Endothelial cell of umbilical vein (primary cell): ENCODE data around the gene POLR2F. TPM values are rescaled to one million over a fixed set of nuclear protein-coding genes. Genes with fewer than 3 reads are reported as not detected.

Experiments used
- BruUV-seq: library from RNA; stranded (reverse); fragments of 400-500 nt; replicated peaks from 2 replicates; lab custom pipeline; 2021; lab: Mats Ljungman, UMichigan
- CTCF ChIA-PET: fragments of 300-600, 350-600 bp; sonication (Branson Sonifier 250); formaldehyde crosslinking; loops from one replicate; lab custom pipeline; 2021; ENCODE audit warnings: antibody characterized with exemption, inconsistent platforms; lab: Charles Lee
- POLR2A ChIA-PET: fragments of 300-600, 350-600 bp; sonication (Branson Sonifier 250); formaldehyde crosslinking; loops from one replicate; lab custom pipeline; 2021; ENCODE audit warnings: antibody characterized with exemption, inconsistent platforms; lab: Charles Lee
- DNase-seq: peaks from one replicate; pipeline ENCODE4 v3.0.0-alpha.2; 2011; ENCODE audit warnings: low read depth, low spot score
- FAIRE-seq: peaks from 2 replicates; lab custom pipeline; 2011; peaks lifted over from hg19 to GRCh38; lab: Jason Lieb, UNC
- H2AFZ ChIP-seq: 2 replicates; pipeline ENCODE4 v1.6.0; 2012; ENCODE audit warnings: low read depth, low read length, control low read depth, inconsistent platforms
- H3K27ac ChIP-seq: 2 replicates; pipeline ENCODE4 v1.5.1; 2011; ENCODE audit warnings: low read depth, mild to moderate bottlenecking, control low read depth, low read length, moderate library complexity; ENCODE audit not compliant: insufficient read depth
- H3K27me3 ChIP-seq, 2 experiments: 2 replicates each; pipeline versions ENCODE4 v1.6.0 to v1.6.1; 2011; ENCODE audit warnings: low read length in 2 of 2, mixed read lengths in 1 of 2; ENCODE audit not compliant: control insufficient read depth in 2 of 2, insufficient read depth in 2 of 2
- H3K36me3 ChIP-seq, 2 experiments: 2 replicates in 1 of 2; 3 replicates in 1 of 2; pipeline ENCODE4 v1.5.1; 2011; ENCODE audit warnings: low read length in 2 of 2, mild to moderate bottlenecking in 1 of 2, moderate library complexity in 1 of 2; ENCODE audit not compliant: control insufficient read depth in 2 of 2, insufficient read depth in 2 of 2; ENCODE audit errors: extremely low read depth in 1 of 2
- H3K4me1 ChIP-seq: 3 replicates; pipeline ENCODE4 v1.5.1; 2011; ENCODE audit warnings: mild to moderate bottlenecking, low read length; ENCODE audit not compliant: control insufficient read depth, insufficient read depth; ENCODE audit errors: extremely low read depth
- H3K4me2 ChIP-seq: 2 replicates; pipeline ENCODE4 v1.6.1; 2011; ENCODE audit warnings: low read length, control low read depth, mixed read lengths; ENCODE audit not compliant: insufficient read depth
- H3K4me3 ChIP-seq, 3 experiments: fragments of 200-600 bp in 1 of 3; sonication (generic), shearing (Covaris generic) in 1 of 3; replicated peaks in 1 of 3; 2 replicates each; pipeline ENCODE4 v1.5.1; 2011 to 2016; ENCODE audit warnings: control low read depth in 3 of 3, low read length in 3 of 3, mild to moderate bottlenecking in 2 of 3, inconsistent platforms in 1 of 3, low read depth in 1 of 3, moderate library complexity in 1 of 3; ENCODE audit not compliant: insufficient read depth in 1 of 3
- H3K79me2 ChIP-seq: 2 replicates; pipeline ENCODE4 v1.6.0; 2012; ENCODE audit warnings: low read length, inconsistent platforms; ENCODE audit not compliant: control insufficient read depth, insufficient read depth
- H3K9ac ChIP-seq: replicated peaks from 2 replicates; pipeline ENCODE3; 2011; ENCODE audit warnings: low read length, control low read depth; ENCODE audit not compliant: insufficient read depth; ENCODE audit errors: extremely low read depth
- H3K9me1 ChIP-seq: replicated peaks from 3 replicates; pipeline ENCODE4 v1.6.0; 2011; ENCODE audit warnings: mild to moderate bottlenecking, low read length; ENCODE audit not compliant: control insufficient read depth, insufficient read depth; ENCODE audit errors: extremely low read depth
- H3K9me3 ChIP-seq: replicated peaks from 2 replicates; pipeline ENCODE4 v1.5.1; 2012; ENCODE audit warnings: low read length, inconsistent platforms; ENCODE audit not compliant: control insufficient read depth, insufficient read depth
- H4K20me1 ChIP-seq: replicated peaks from 2 replicates; pipeline ENCODE3; 2011; ENCODE audit warnings: mild to moderate bottlenecking, low read length; ENCODE audit not compliant: control insufficient read depth, insufficient read depth; ENCODE audit errors: extremely low read depth
- EZH2 ChIP-seq: IDR thresholded peaks from 2 replicates; pipeline ENCODE4 v1.6.1; 2012; ENCODE audit warnings: borderline replicate concordance, low read depth, mild to moderate bottlenecking, moderate library complexity, low read length, inconsistent platforms; ENCODE audit not compliant: severe bottlenecking
- FOS ChIP-seq: IDR thresholded peaks from 2 replicates; pipeline ENCODE4 v1.6.1; 2011; ENCODE audit warnings: mild to moderate bottlenecking, low read length, moderate library complexity, borderline replicate concordance; ENCODE audit not compliant: insufficient read depth
- GATA2 ChIP-seq: IDR thresholded peaks from 2 replicates; pipeline ENCODE4 v1.7.0; 2011; ENCODE audit warnings: low read depth, mild to moderate bottlenecking, moderate library complexity, mixed read lengths, low read length; ENCODE audit not compliant: insufficient read length, insufficient read depth
- JUN ChIP-seq: IDR thresholded peaks from 2 replicates; pipeline ENCODE4 v1.6.1; 2011; ENCODE audit warnings: borderline replicate concordance, low read depth; ENCODE audit not compliant: insufficient read length, insufficient read depth
- MYC ChIP-seq: IDR thresholded peaks from one replicate; pipeline ENCODE4 v1.6.1; 2011; ENCODE audit warnings: mild to moderate bottlenecking, low read depth, low read length
- POLR2A ChIP-seq: IDR thresholded peaks from 2 replicates; pipeline ENCODE4 v1.6.1; 2012; ENCODE audit warnings: low read depth, mild to moderate bottlenecking, control low read depth, low read length
- POLR2AphosphoS5 ChIP-seq: IDR thresholded peaks from 2 replicates; pipeline ENCODE4 v1.6.1; 2012; ENCODE audit warnings: low read depth, mild to moderate bottlenecking, control low read depth, low read length, moderate library complexity; ENCODE audit not compliant: insufficient read depth
- dilution Hi-C: fragments of 300-500 bp; cut with MboI; formaldehyde crosslinking; loops from one replicate; pipeline ENCODE4 v1.15.0; 2019; ENCODE audit warnings: low sequenced_read_pairs; ENCODE audit not compliant: extremely low pct_ligation_motif_present
- intact Hi-C: fragments of 100-400 bp; cut with micrococcal nuclease; formaldehyde crosslinking; loops from one replicate; pipeline ENCODE4 v1.10.0; 2022
- polyA plus RNA-seq, 4 experiments: library from polyadenylated mRNA; depleted of rRNA in 3 of 4; stranded (reverse) in 3 of 4; unstranded in 1 of 4; fragments of >200 nt; gene quantifications; 2 replicates each; pipeline versions ENCODE4 v1.2.1 to v1.2.3, GENCODE V29; 2011 to 2012; ENCODE audit warnings: missing spikeins in 1 of 4
- total RNA-seq: library from RNA; stranded (reverse); gene quantifications from 2 replicates; pipeline ENCODE4 v1.2.3, GENCODE V29; 2021
- TF ChIP-seq, protein P1 (sequence below), 2 donors: IDR thresholded peaks; 1 replicate in 1 of 2; 2 replicates in 1 of 2; pipeline ENCODE4 v1.5.1; 2011; ENCODE audit warnings: low read length in 2 of 2, mild to moderate bottlenecking in 2 of 2, moderate library complexity in 2 of 2, control low read depth in 1 of 2, inconsistent platforms in 1 of 2, low read depth in 1 of 2; ENCODE audit not compliant: insufficient read depth in 1 of 2; ENCODE audit errors: extremely low read depth in 1 of 2
- TF ChIP-seq, protein P2 (sequence below): IDR thresholded peaks from 2 replicates; pipeline ENCODE4 v1.6.1; 2011; ENCODE audit not compliant: insufficient read depth, insufficient read length

The POLR2F gene
- total and polyA plus RNA-seq, 2 donors (not counting 3 experiments of a cell fraction or from before 2014, with no cell fraction given), result 106 to 112 TPM

DNA sequence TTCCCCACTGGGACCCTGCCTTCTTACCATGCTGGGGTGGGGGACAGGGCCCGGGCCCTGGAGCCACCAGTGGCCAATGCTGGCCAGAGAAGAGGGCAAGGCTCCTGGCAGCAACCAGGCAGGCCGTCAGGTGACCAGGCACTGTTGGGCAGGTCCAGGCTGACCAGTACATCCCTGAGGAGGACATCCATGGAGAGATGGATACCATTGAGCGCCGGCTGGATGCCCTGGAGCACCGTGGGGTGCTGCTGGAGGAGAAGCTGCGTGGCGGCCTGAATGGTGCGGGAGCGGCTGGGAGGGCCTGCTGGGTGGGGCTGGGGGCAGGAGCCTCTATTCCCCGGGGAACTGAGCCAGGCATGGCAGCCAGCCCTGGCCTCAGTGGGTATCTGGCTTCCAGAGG, 21.1 kb upstream of the POLR2F start:
- Histone ChIP-seq H4K20me1 (no peaks in the 10 kb centered on the region), H2AFZ (no peak overlapping the region), H3K4me2 (no peak overlapping the region), H3K9me1 (no peaks in the 10 kb centered on the region), H3K79me2 (no peaks in the 10 kb centered on the region), H3K9me3 (no peaks in the 10 kb centered on the region), H3K27ac (no peak overlapping the region), H3K4me1 (peaks cover 29% of the 10 kb centered on the region), H3K36me3 (peaks cover 0 to 26% of the 10 kb centered on the region in 2 experiments), H3K27me3 (no peaks in the 10 kb centered on the region), H3K4me3 (no peak overlapping the region), H3K9ac (no peak overlapping the region)
- ChIA-PET POLR2A (no interaction called here), CTCF (interaction anchor here (2.3 to 4.7 kb wide), 3 partner anchors 27 to 114 kb away, joined by 17 to 48 read pairs (median 21); partner anchors contain the start of gene MICALL1)
- DNase-seq (no peak), FAIRE-seq (no peak)
- dilution Hi-C loops, result no loop called here
- BruUV-seq, result no TSS peak
- TF ChIP-seq, protein P1, sequence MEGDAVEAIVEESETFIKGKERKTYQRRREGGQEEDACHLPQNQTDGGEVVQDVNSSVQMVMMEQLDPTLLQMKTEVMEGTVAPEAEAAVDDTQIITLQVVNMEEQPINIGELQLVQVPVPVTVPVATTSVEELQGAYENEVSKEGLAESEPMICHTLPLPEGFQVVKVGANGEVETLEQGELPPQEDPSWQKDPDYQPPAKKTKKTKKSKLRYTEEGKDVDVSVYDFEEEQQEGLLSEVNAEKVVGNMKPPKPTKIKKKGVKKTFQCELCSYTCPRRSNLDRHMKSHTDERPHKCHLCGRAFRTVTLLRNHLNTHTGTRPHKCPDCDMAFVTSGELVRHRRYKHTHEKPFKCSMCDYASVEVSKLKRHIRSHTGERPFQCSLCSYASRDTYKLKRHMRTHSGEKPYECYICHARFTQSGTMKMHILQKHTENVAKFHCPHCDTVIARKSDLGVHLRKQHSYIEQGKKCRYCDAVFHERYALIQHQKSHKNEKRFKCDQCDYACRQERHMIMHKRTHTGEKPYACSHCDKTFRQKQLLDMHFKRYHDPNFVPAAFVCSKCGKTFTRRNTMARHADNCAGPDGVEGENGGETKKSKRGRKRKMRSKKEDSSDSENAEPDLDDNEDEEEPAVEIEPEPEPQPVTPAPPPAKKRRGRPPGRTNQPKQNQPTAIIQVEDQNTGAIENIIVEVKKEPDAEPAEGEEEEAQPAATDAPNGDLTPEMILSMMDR (IDR thresholded peaks at IDR 0.05; ENCODE audit: extremely low read depth in 1 of 2, insufficient read depth in 1 of 2, low read depth in 1 of 2, low read length in 2 of 2), result no peak
- TF ChIP-seq POLR2A (no peak), EZH2 (no peak), FOS (no peak), GATA2 (no peak), POLR2AphosphoS5 (no peak), MYC (no peak), JUN (no peak)
- TF ChIP-seq, protein P2, sequence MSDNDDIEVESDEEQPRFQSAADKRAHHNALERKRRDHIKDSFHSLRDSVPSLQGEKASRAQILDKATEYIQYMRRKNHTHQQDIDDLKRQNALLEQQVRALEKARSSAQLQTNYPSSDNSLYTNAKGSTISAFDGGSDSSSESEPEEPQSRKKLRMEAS, result no peak
- intact Hi-C loops, result no loop called here
